ENCODE results near the gene OSBP2. TPM values are rescaled to one million over a fixed set of nuclear protein-coding genes. Genes with fewer than 3 reads are reported as not detected.

OSBP2 gene
- total RNA-seq, 1 donor from 2014 or later, result 3.1 TPM

DNA sequence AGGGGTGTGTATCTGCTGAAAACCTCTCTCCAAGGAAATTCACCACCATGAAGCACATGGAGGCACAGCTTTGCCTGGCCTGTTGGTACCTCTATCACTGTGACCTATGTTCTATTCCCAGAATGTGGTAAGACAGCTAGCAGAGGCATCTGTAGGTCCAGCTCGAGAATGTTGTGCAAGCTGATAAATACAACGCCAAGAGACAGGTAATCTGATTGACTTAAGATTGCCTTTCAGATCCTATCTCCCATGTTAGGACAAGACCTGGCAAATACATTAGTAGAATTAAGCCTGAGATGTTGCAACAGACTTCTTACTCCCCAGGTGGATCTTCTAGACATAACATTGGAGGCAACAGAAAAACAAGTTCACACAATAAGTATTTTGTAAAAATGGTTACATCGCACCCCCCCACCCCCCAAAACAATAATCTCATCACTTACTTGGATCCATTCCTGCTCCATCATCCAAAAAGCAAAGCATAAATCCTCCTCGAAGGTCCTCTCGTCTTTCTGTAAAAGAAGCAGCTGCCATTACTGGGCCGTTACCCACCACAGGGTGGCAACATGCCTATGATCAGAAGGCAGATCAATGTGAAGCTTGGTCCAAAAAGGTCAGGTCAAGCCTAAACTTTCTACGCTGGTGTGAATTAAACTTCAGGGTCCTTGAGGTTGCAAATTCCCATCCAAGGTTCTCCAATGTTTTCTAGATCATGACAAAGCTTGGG lies 255.4 kb downstream of the OSBP2 start:
- intact Hi-C loops (cut with DNase I), result loop anchor here (10.0 kb wide), 1 partner anchor 135 kb away; the partner anchor contains the start of gene SMTN
- Histone ChIP-seq H3K27me3 (ENCODE audit: low read depth) (no peaks in the 10 kb centered on the region), H3K36me3 (peaks cover 83% of the 10 kb centered on the region), H3K9me3 (no peaks in the 10 kb centered on the region), H3K4me1 (peaks cover 12% of the 10 kb centered on the region), H3K4me3 (no peak overlapping the region), H3K27ac (no peak overlapping the region)
- TF ChIP-seq, protein P1, sequence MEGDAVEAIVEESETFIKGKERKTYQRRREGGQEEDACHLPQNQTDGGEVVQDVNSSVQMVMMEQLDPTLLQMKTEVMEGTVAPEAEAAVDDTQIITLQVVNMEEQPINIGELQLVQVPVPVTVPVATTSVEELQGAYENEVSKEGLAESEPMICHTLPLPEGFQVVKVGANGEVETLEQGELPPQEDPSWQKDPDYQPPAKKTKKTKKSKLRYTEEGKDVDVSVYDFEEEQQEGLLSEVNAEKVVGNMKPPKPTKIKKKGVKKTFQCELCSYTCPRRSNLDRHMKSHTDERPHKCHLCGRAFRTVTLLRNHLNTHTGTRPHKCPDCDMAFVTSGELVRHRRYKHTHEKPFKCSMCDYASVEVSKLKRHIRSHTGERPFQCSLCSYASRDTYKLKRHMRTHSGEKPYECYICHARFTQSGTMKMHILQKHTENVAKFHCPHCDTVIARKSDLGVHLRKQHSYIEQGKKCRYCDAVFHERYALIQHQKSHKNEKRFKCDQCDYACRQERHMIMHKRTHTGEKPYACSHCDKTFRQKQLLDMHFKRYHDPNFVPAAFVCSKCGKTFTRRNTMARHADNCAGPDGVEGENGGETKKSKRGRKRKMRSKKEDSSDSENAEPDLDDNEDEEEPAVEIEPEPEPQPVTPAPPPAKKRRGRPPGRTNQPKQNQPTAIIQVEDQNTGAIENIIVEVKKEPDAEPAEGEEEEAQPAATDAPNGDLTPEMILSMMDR (IDR thresholded peaks at IDR 0.05), result no peak
- DNase-seq (no peak), ATAC-seq (no peak)

- no peak for DNase-seq
- TF ChIP-seq, protein P1 (IDR thresholded peaks at IDR 0.05), result no peak
- H3K27me3 ChIP-seq (ENCODE audit: low read depth), result no peaks in the 10 kb centered on the region
- H3K9me3 ChIP-seq, result no peaks in the 10 kb centered on the region
- intact Hi-C loops (cut with DNase I), result no loop called here
- peaks cover 68% of the 10 kb centered on the region for H3K36me3 ChIP-seq
- peaks cover 2% of the 10 kb centered on the region for H3K4me1 ChIP-seq
- no peak overlapping the region for H3K4me3 ChIP-seq
- no peak overlapping the region for H3K27ac ChIP-seq
- no peak for ATAC-seq
These were observed 258.5 kb downstream of the OSBP2 start for GRCh38 chr22:30953206-30953605.

DNA sequence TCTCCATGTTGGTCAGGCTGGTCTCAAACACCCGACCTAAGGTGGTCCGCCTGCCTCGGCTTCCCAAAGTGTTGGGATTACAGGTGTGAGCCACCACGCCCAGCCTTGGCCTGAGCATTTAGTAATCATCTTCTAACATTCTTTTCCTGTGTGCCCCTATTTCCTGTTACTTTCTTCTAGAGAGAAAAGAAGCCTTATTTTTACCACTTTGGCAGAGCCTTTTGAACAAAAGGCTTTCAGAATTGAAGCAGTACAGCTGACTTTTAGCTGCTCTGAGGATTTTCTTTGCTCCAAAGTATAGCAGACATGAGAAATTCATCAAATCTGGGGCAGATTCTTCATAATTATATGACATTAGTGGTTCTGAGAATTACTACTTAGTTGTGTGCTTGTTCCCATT lies 260.5 kb downstream of the OSBP2 start:
- Histone ChIP-seq H3K36me3 (peaks cover 48% of the 10 kb centered on the region), H3K27me3 (ENCODE audit: low read depth) (no peaks in the 10 kb centered on the region), H3K27ac (no peak overlapping the region), H3K4me1 (no peaks in the 10 kb centered on the region), H3K9me3 (no peaks in the 10 kb centered on the region), H3K4me3 (no peak overlapping the region)
- TF ChIP-seq, protein P1 (IDR thresholded peaks at IDR 0.05), result no peak
- intact Hi-C loops (cut with DNase I), result no loop called here
- no peak for ATAC-seq
- no peak for DNase-seq

Small RNA genes lying within 50 kb of the gene (microRNA-seq; reads per million reads assigned to microRNA genes)
- 3.0 reads per million for gene MIR3200 (ENCODE audit: borderline number of aligned reads)

Other genes starting within 250 kb of the OSBP2 start
- gene SEC14L3, start 222.9 kb upstream of the OSBP2 start, total RNA-seq, result 1.8 TPM
- 17.4 TPM for gene SEC14L4, start 189.2 kb upstream of the OSBP2 start, total RNA-seq
- 14.8 TPM for gene SEC14L6, start 148.1 kb upstream of the OSBP2 start, total RNA-seq
- 1.7 TPM for gene GAL3ST1, start 120.2 kb upstream of the OSBP2 start, total RNA-seq
- 47.0 TPM for gene PES1, start 103.0 kb upstream of the OSBP2 start, total RNA-seq
- gene TCN2, start 87.7 kb upstream of the OSBP2 start, total RNA-seq, result 44.2 TPM
- 3.1 TPM for gene SLC35E4, start 59.1 kb upstream of the OSBP2 start, total RNA-seq
- 21.5 TPM for gene DUSP18, start 27.0 kb upstream of the OSBP2 start, total RNA-seq